IMR-90 (cell line): ENCODE data around the gene DCDC2B. TPM values are rescaled to one million over a fixed set of nuclear protein-coding genes. Genes with fewer than 3 reads are reported as not detected.

ENCODE experiments used
- ATAC-seq: fragments of 200-7000 bp; cut with Tn5 transposase; 2 replicates; pipeline ENCODE4 v1.9.1; 2020; ENCODE audit warnings: low read depth, mild to moderate bottlenecking, moderate library complexity
- BruUV-seq: library from RNA; stranded (reverse); fragments of 400-500 nt; replicated peaks from 2 replicates; lab custom pipeline; 2021; lab: Mats Ljungman, UMichigan
- CTCF ChIA-PET: fragments of 300-600 bp; formaldehyde crosslinking; extraction: SDS; loops from one replicate; lab custom pipeline; 2021; ENCODE audit warnings: antibody characterized with exemption; lab: Yijun Ruan, JAX
- POLR2A ChIA-PET: fragments of 300-600 bp; sonication (Branson Sonifier 250); formaldehyde crosslinking; loops from one replicate; lab custom pipeline; 2022; ENCODE audit warnings: antibody characterized with exemption; ENCODE audit not compliant: unreplicated experiment; lab: Charles Lee
- DNase-seq: peaks from one replicate; pipeline ENCODE4 v3.0.0; 2013
- H2AFZ ChIP-seq: replicated peaks from 2 replicates; pipeline ENCODE3; 2013; ENCODE audit warnings: low read length, mild to moderate bottlenecking; ENCODE audit not compliant: poor library complexity
- H2AK5ac ChIP-seq: 2 replicates; pipeline ENCODE4 v1.6.1; 2013; ENCODE audit warnings: low read depth, low read length, inconsistent platforms
- H2AK9ac ChIP-seq: replicated peaks from 2 replicates; pipeline ENCODE3; 2013; ENCODE audit warnings: mild to moderate bottlenecking, low read depth, low read length, moderate library complexity; ENCODE audit not compliant: poor library complexity
- H2BK120ac ChIP-seq: 2 replicates; pipeline ENCODE4 v1.6.1; 2013; ENCODE audit warnings: low read depth, low read length, inconsistent platforms
- H2BK15ac ChIP-seq: 3 replicates; pipeline ENCODE4 v1.6.1; 2013; ENCODE audit warnings: low read depth, low read length, inconsistent platforms
- H2BK20ac ChIP-seq: 2 replicates; pipeline ENCODE4 v1.6.1; 2013; ENCODE audit warnings: low read depth, mild to moderate bottlenecking, inconsistent platforms, low read length, moderate library complexity
- H2BK5ac ChIP-seq: 2 replicates; pipeline ENCODE4 v1.6.1; 2013; ENCODE audit warnings: mild to moderate bottlenecking, low read depth, low read length, inconsistent platforms; ENCODE audit not compliant: poor library complexity, severe bottlenecking
- H3K14ac ChIP-seq: replicated peaks from 2 replicates; pipeline ENCODE4 v1.6.1; 2013; ENCODE audit warnings: low read depth, low read length, inconsistent platforms
- H3K18ac ChIP-seq: 2 replicates; pipeline ENCODE4 v1.6.1; 2013; ENCODE audit warnings: low read depth, low read length, control low read depth
- H3K23ac ChIP-seq: 2 replicates; pipeline ENCODE4 v1.6.1; 2013; ENCODE audit warnings: low read depth, low read length, inconsistent platforms
- H3K27ac ChIP-seq: 2 replicates; pipeline ENCODE4 v1.5.1; 2013; ENCODE audit warnings: mild to moderate bottlenecking, control low read depth, low read length; ENCODE audit not compliant: insufficient read depth
- H3K27me3 ChIP-seq: 2 replicates; pipeline ENCODE4 v1.6.1; 2013; ENCODE audit warnings: low read length; ENCODE audit not compliant: control insufficient read depth, insufficient read depth
- H3K36me3 ChIP-seq: 2 replicates; pipeline ENCODE4 v1.6.1; 2013; ENCODE audit warnings: low read length, mixed read lengths; ENCODE audit not compliant: control insufficient read depth, insufficient read depth
- H3K4ac ChIP-seq: 2 replicates; pipeline ENCODE4 v1.6.1; 2013; ENCODE audit warnings: low read depth, low read length, inconsistent platforms
- H3K4me1 ChIP-seq: 2 replicates; pipeline ENCODE4 v1.6.1; 2013; ENCODE audit warnings: low read length, mixed read lengths; ENCODE audit not compliant: control insufficient read depth, insufficient read depth
- H3K4me2 ChIP-seq: 2 replicates; pipeline ENCODE4 v1.6.1; 2013; ENCODE audit warnings: low read depth, mild to moderate bottlenecking, control low read depth, low read length, moderate library complexity
- H3K4me3 ChIP-seq: 2 replicates; pipeline ENCODE4 v1.5.1; 2013; ENCODE audit warnings: low read depth, mild to moderate bottlenecking, control low read depth, low read length, moderate library complexity; ENCODE audit not compliant: insufficient read depth
- H3K56ac ChIP-seq: 2 replicates; pipeline ENCODE4 v1.6.1; 2013; ENCODE audit warnings: low read length, inconsistent platforms; ENCODE audit not compliant: insufficient read depth; ENCODE audit errors: extremely low read depth
- H3K79me1 ChIP-seq, 2 experiments: 2 replicates each; pipeline ENCODE4 v1.6.1; 2013; ENCODE audit warnings: low read length in 2 of 2, inconsistent platforms in 1 of 2, low read depth in 1 of 2
- H3K9ac ChIP-seq: 2 replicates; pipeline ENCODE4 v1.6.1; 2013; ENCODE audit warnings: low read depth, low read length, control low read depth
- H3K9me1 ChIP-seq: 2 replicates; pipeline ENCODE4 v1.6.1; 2013; ENCODE audit warnings: low read length, inconsistent platforms; ENCODE audit not compliant: insufficient read depth
- H3K9me3 ChIP-seq: 2 replicates; pipeline ENCODE4 v1.6.1; 2013; ENCODE audit warnings: low read length; ENCODE audit not compliant: control insufficient read depth, insufficient read depth
- H4K20me1 ChIP-seq: 2 replicates; pipeline ENCODE4 v1.6.1; 2013; ENCODE audit warnings: low read length, inconsistent platforms; ENCODE audit not compliant: insufficient read depth
- H4K5ac ChIP-seq: 2 replicates; pipeline ENCODE4 v1.6.1; 2013; ENCODE audit warnings: mild to moderate bottlenecking, low read depth, low read length, control low read depth
- H4K8ac ChIP-seq, 2 experiments: 2 replicates each; pipeline ENCODE4 v1.6.1; 2013; ENCODE audit warnings: low read depth in 2 of 2, low read length in 2 of 2, control low read depth in 1 of 2, inconsistent platforms in 1 of 2
- H4K91ac ChIP-seq: 2 replicates; pipeline ENCODE4 v1.6.1; 2013; ENCODE audit warnings: low read depth, low read length, inconsistent platforms; ENCODE audit not compliant: insufficient read depth
- BHLHE40 ChIP-seq: fragments of 150-350 bp; IDR thresholded peaks from 2 replicates; pipeline ENCODE4 v1.6.1; 2016; ENCODE audit warnings: mild to moderate bottlenecking, low read depth, low read length
- CEBPB ChIP-seq: IDR thresholded peaks from 2 replicates; pipeline ENCODE4 v1.6.1; 2012; ENCODE audit warnings: low read depth, low read length, improper control_type of control experiment
- CHD1 ChIP-seq: IDR thresholded peaks from 2 replicates; pipeline ENCODE4 v1.6.1; 2012; ENCODE audit warnings: low read depth, low read length, improper control_type of control experiment
- CTCF ChIP-seq: conservative IDR thresholded peaks from 2 replicates; pipeline ENCODE4 v1.5.1; 2012; ENCODE audit warnings: mild to moderate bottlenecking, low read depth, low read length, improper control_type of control experiment
- FOS ChIP-seq: fragments of 150-350 bp; IDR thresholded peaks from 2 replicates; pipeline ENCODE4 v1.6.1; 2016; ENCODE audit warnings: low read depth, low read length
- MAZ ChIP-seq: IDR thresholded peaks from 2 replicates; pipeline ENCODE4 v1.6.1; 2012; ENCODE audit warnings: low read depth, mild to moderate bottlenecking, low read length, improper control_type of control experiment, moderate library complexity, borderline replicate concordance
- MXI1 ChIP-seq: IDR thresholded peaks from 2 replicates; pipeline ENCODE4 v1.6.1; 2012; ENCODE audit warnings: low read depth, mild to moderate bottlenecking, low read length, moderate library complexity, borderline replicate concordance
- NFE2L2 ChIP-seq: fragments of 150-350 bp; IDR thresholded peaks from 2 replicates; pipeline ENCODE4 v1.6.1; 2016; ENCODE audit warnings: low read depth, mild to moderate bottlenecking, low read length
- POLR2A ChIP-seq: IDR thresholded peaks from 2 replicates; pipeline ENCODE4 v1.6.1; 2012; ENCODE audit warnings: mild to moderate bottlenecking, low read depth, low read length
- RAD21 ChIP-seq: IDR thresholded peaks from 2 replicates; pipeline ENCODE4 v1.6.1; 2012; ENCODE audit warnings: low read length, improper control_type of control experiment
- RFX5 ChIP-seq: IDR thresholded peaks from 2 replicates; pipeline ENCODE4 v1.8.0; 2012; ENCODE audit warnings: low read depth, mild to moderate bottlenecking, low read length, moderate library complexity
- USF2 ChIP-seq: fragments of 150-350 bp; IDR thresholded peaks from 2 replicates; pipeline ENCODE4 v1.6.1; 2017; ENCODE audit warnings: mild to moderate bottlenecking, antibody characterized with exemption, low read length, low read depth
- WGBS, 2 experiments: methylation state at CpG; one replicate each; pipeline versions ENCODE4 v1.1.5 to v1.1.7; 2013; ENCODE audit warnings: missing lambda C conversion rate in 2 of 2; ENCODE audit not compliant: insufficient read length in 1 of 2; ENCODE audit errors: extremely low coverage in 2 of 2; 5-methylcytosine and 5-hydroxymethylcytosine counted together
- dilution Hi-C: fragments of 300-500 bp; cut with HindIII; formaldehyde crosslinking; loops from one replicate; pipeline ENCODE4 v1.14.3; 2018; ENCODE audit warnings: low sequenced_read_pairs; ENCODE audit not compliant: unreplicated experiment
- in situ Hi-C: fragments of 300-500 bp; cut with MboI; formaldehyde crosslinking; loops from 3 replicates; pipeline ENCODE4 v1.14.3; 2019; ENCODE audit warnings: low sequenced_read_pairs, inconsistent platforms, mixed read lengths
- intact Hi-C: fragments of 100-400 bp; cut with micrococcal nuclease; formaldehyde crosslinking; loops from 2 replicates; pipeline ENCODE4 v1.10.0; 2022
- polyA plus RNA-seq, 3 experiments: library from polyadenylated mRNA; depleted of rRNA; stranded (reverse); fragments of >200 nt; gene quantifications; 2 replicates each; pipeline ENCODE4 v1.2.3, GENCODE V29; 2012; ENCODE audit warnings: low replicate concordance in 1 of 3
- total RNA-seq: library from RNA; depleted of rRNA; stranded (reverse); fragments of >200 nt; gene quantifications from 2 replicates; pipeline ENCODE4 v1.2.3, GENCODE V29; 2012

DCDC2B gene
- total and polyA plus RNA-seq, 2 of the 4 experiments (the other 2 are of a cell fraction): not detected

DNA sequence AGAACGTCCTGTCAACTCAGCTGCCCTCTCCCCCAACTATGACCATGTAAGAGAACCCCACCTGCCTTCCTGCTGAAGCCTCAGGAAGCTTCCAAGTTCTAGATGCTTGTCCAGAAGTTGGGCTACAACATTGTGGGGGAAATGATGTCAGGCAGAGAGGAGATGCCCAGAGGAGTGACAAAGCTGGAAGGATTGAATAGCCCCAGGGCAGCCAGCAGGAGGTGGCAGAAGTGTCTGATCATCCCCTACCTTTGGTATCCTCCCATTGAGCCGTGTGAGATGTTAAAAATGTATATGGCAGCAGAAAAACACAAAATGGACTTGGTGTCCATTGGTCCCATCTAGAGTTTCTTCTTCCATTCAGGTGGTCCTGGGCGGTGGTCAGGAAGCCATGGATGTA lies 19.9 kb downstream of the DCDC2B start:
- Histone ChIP-seq H2AK9ac (peak overlapping the region; percentile 55), H3K23ac (no peak overlapping the region), H4K8ac (no peak overlapping the region), H3K4me3 (no peak overlapping the region), H3K9me1 (peaks cover 5% of the 10 kb centered on the region; the same call in 1 of the 2 replicates), H2BK120ac (no peak overlapping the region), H3K79me1 (peaks cover 14 to 31% of the 10 kb centered on the region in 2 experiments), H4K20me1 (0 out of 2 replicates have a peak, but pooled peaks cover 10% of the 10 kb centered on the region), H3K36me3 (peaks cover 57% of the 10 kb centered on the region), H4K5ac (no peak overlapping the region), H3K4me1 (no peaks in the 10 kb centered on the region), H3K9ac (no peak overlapping the region), H3K4ac (no peak overlapping the region), H3K4me2 (no peak overlapping the region), H2BK20ac (no peak overlapping the region), H2AK5ac (no peak overlapping the region), H3K18ac (no peak overlapping the region), H4K91ac (no peak overlapping the region), H2AFZ (no peak overlapping the region), H3K56ac (no peak overlapping the region), H3K27ac (no peak overlapping the region), H2BK5ac (no peak overlapping the region), H2BK15ac (no peak overlapping the region), H3K27me3 (no peaks in the 10 kb centered on the region), H3K9me3 (no peaks in the 10 kb centered on the region), H3K14ac (no peak overlapping the region)
- intact Hi-C loops (no loop called here), dilution Hi-C loops (no loop called here), in situ Hi-C loops (no loop called here)
- whole genome bisulfite sequencing, 2 experiments: no CpG with 5 or more reads among the region's 3 CpGs
- ChIA-PET CTCF (no interaction called here), POLR2A (no interaction called here)
- BruUV-seq: no TSS peak
- TF ChIP-seq NFE2L2 (no peak), FOS (no peak), BHLHE40 (no peak), POLR2A (no peak), RFX5 (no peak), MXI1 (no peak), USF2 (no peak), RAD21 (no peak), CTCF (no peak), CEBPB (no peak), CHD1 (no peak), MAZ (no peak)
- ATAC-seq: no peak
- DNase-seq: no peak
